ENCODE measurements around the gene QKI.

DNA sequence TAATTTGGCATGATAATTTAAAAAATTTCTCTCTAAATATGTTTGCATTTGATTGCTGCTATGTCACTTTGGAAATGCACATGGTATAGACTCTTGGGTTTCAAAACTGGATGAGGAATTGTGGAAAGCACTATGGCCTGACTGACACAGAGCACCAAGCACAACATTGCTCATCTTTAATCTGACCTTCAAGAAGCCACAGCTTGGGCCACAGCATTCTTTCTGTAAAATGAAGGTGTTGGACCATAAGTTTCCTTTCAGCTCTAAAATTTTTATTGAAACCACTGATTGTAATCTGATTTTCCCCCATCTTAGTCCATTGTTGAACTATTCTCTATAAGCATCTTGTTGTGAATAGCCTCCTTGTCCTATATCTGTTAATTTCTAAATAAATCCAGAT is 41.0 kb downstream of the QKI start:
- TF ChIP-seq, protein P1, sequence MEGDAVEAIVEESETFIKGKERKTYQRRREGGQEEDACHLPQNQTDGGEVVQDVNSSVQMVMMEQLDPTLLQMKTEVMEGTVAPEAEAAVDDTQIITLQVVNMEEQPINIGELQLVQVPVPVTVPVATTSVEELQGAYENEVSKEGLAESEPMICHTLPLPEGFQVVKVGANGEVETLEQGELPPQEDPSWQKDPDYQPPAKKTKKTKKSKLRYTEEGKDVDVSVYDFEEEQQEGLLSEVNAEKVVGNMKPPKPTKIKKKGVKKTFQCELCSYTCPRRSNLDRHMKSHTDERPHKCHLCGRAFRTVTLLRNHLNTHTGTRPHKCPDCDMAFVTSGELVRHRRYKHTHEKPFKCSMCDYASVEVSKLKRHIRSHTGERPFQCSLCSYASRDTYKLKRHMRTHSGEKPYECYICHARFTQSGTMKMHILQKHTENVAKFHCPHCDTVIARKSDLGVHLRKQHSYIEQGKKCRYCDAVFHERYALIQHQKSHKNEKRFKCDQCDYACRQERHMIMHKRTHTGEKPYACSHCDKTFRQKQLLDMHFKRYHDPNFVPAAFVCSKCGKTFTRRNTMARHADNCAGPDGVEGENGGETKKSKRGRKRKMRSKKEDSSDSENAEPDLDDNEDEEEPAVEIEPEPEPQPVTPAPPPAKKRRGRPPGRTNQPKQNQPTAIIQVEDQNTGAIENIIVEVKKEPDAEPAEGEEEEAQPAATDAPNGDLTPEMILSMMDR (IDR thresholded peaks at IDR 0.05): no peak
- no peak for TF ChIP-seq POLR2A (IDR thresholded peaks at IDR 0.05)

Measured in right lobe of liver (tissue), 4 donors.